ENCODE data around the gene ARAP2.

Gene ARAP2

GRCh38 chr4:36020351-36020750, 224.0 kb downstream of the ARAP2 start:
- no peak overlapping the region for H3K27ac ChIP-seq (ENCODE audit: insufficient read depth in 1 of 2, low read depth in 1 of 2, low read length in 2 of 2, poor library complexity in 1 of 2, severe bottlenecking in 2 of 2)
- no peaks in the 10 kb centered on the region for H3K27me3 ChIP-seq (replicated peaks in 2 of 5; ENCODE audit: control insufficient read depth in 4 of 5, insufficient read depth in 5 of 5, low read length in 4 of 5)
- H3K9me3 ChIP-seq (ENCODE audit: control extremely low read depth in 1 of 5, control insufficient read depth in 4 of 5, insufficient read depth in 2 of 5, low read depth in 1 of 5, low read length in 4 of 5) = no peaks in the 10 kb centered on the region
- ChIA-PET CTCF (interaction anchor here (1.8 kb wide), 1 partner anchor 9 kb away, joined by 4 read pairs; no protein-coding TSS in a partner anchor), POLR2A (no interaction called here)
- DNase-seq = no peak
- no peak overlapping the region for H3K4me3 ChIP-seq (ENCODE audit: control insufficient read depth in 1 of 7, extremely low read depth in 1 of 7, insufficient read depth in 4 of 7, low read depth in 2 of 7, low read length in 6 of 7)
- WGBS (ENCODE audit: insufficient coverage) = 100% methylated on average over 1 of the region's 3 CpGs
- no peaks in the 10 kb centered on the region for H3K36me3 ChIP-seq (ENCODE audit: control insufficient read depth in 4 of 4, insufficient read depth in 4 of 4, low read length in 3 of 4)
- no peaks in the 10 kb centered on the region for H3K4me1 ChIP-seq (ENCODE audit: control extremely low read depth in 1 of 4, control insufficient read depth in 4 of 4, insufficient read depth in 4 of 4, low read length in 3 of 4)
